Ureter (tissue), 1 donor: Measurements from ENCODE around the gene MCM7. TPM values are rescaled to one million over a fixed set of nuclear protein-coding genes. Genes with fewer than 3 reads are reported as not detected.

Source experiments
- DNase-seq: peaks from one replicate; pipeline ENCODE4 v3.0.0-alpha.2; 2020; ENCODE audit warnings: low spot score
- total RNA-seq: library from RNA; stranded (reverse); gene quantifications from one replicate; pipeline ENCODE4 v1.2.4, GENCODE V29; 2023
- donor health status: DM: yes; HTN: yes; CAD: no.

The MCM7 gene
- total RNA-seq, 1 donor from 2014 or later = 52.4 TPM

DNA sequence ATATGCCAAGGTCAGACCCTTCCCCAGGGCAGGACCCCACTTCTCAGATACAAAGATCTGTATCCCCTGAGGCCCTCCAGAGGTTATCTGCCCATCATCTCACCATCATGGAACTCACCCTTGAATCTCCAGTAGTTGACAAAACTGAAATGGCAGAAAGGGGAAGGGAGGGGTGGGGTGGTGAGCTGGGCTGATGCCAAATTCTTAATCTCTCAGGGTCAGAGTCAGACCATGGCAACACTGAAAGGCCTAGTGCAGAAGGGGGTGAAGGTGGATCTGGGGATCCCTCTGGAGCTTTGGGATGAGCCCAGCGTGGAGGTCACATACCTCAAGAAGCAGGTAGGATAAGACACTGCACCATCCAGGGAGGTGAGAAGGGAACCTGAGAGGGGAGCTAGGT lies 21.4 kb upstream of the MCM7 start:
- no peak for DNase-seq

DNA sequence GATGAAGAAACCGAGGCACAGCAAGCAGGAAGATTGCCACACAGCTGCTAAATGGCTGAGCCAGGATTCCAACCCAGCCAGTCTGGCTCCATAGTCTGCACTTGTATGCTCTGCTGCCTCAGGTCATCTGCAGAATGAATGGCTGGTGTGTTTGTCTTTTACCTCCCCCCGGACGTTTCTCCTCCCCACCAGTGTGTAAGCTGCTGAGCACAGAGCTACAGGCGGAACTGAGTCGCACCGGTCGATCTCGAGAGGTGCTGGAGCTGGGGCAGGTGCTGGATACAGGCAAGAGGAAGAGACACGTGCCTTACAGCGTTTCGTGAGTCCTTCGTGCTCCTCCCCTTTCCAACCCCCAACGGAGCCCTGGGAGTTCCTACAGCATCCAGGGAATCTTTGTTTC lies 20.9 kb upstream of the MCM7 start:
- DNase-seq = no peak

DNA sequence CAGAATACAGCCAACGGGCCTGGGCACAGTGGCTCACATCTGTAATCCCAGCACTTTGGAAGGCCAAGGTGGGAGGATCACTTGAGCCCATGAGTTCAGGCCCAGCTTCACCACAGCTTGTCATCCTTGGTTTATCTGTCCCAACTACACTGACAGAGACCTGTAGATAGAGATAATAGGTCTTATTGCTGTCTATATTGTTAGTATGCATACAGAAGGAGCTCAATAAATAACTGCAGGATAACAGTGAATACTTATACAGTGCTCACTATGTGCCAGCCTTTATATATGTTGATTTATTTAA lies 19.5 kb upstream of the MCM7 start:
- DNase-seq = no peak

DNA sequence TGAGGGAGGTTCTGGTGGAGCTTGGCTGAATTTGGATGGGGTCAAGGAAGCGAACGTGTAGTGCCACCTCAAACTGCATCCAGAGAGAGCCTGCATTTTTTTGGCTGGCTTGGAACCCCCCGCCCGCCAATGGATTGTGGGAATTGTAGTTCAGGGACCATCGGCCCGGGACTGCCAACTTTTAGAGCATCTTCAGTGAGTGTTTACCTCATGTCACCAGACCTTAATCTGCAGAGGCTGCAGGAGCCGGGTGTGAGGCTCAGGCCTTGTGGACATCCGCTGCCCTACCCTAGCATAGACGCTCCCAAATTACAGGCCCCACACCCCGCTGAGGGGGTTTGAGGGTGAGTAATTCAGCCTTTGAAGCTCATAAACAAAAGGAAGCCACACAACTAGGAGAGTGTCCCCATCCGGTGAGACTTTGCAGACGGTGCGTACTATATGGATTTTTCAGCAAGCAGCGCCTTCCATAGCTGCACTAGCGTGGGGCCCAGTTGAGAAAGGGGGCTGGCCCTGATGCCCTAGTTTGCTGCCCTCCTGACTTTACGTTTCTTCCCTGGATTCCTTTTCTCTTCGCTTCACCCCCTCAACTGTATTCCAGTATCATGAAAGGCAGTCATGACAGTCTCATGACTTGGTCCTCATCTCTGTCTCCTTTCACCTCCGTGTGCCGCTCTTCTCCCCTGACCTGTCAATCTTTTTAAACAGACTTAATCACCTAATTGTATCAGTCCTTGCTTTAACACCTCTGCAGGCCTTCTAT lies 19.0 kb upstream of the MCM7 start:
- DNase-seq = peak; percentile 71

GRCh38 chr7:100119072-100119969 lies 18.1 kb upstream of the MCM7 start, which contains the start of the genes CNPY4 and TAF6:
Gene CNPY4 (plus strand): TSS chr7:100119634. CDS start chr7:100119745, 111 bp downstream.
Gene TAF6 (minus strand): TSS chr7:100119358. CDS start chr7:100114209, 5,149 bp downstream.
- peak; percentile 96 for DNase-seq

GRCh38 chr7:100118388-100119071 lies 17.3 kb upstream of the MCM7 start:
- DNase-seq = no peak

GRCh38 chr7:100115026-100115425 lies 13.8 kb upstream of the MCM7 start:
- no peak for DNase-seq

DNA sequence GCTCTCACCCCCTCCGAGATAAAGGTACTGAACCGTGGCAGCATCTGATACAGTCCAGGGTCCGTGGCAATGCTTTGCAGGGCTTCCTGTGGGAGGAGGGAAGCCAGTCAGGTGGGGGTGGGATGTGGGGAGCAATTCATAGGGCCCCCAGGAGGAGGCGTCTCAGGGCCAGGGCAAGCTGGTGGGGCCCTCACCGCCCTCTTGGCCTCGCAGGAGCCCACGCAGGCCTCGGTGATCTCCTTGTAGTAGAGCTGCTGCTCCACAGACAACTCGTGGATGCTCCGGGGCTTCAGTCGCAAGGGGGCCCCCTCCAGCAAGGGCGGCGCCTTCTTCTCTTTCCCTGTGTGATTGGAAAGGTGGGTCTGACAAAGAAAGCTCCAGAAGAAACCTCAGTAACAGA lies 10.7 kb upstream of the MCM7 start:
- DNase-seq = no peak

DNA sequence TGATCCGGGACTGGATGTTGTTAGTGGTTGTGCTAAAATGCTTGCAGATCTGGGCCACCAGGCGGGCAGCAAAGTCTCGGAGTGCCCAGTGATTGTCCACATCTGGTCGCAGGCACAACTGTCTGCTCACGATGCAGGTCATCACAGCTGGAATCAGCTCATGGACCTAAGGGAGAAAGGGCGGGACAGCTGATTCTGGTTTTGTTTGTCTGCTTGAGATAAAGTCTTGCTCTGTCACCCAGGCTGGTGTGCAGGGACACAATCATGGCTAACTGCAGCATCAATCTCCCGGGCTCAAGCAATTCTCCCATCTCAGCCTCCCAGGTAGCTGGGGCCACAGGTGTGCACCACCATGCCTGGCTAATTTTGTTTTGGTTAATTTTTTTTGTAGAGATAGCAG lies 10.0 kb upstream of the MCM7 start:
- no peak for DNase-seq

- no peak for DNase-seq
Observed at GRCh38 chr7:100109521-100110163, 8.4 kb upstream of the MCM7 start.

- no peak for DNase-seq
Observed at GRCh38 chr7:100107890-100108289, 6.7 kb upstream of the MCM7 start.

GRCh38 chr7:100107125-100107737 lies 6.0 kb upstream of the MCM7 start:
- no peak for DNase-seq

GRCh38 chr7:100106633-100107032 lies 5.4 kb upstream of the MCM7 start:
- DNase-seq = no peak

DNA sequence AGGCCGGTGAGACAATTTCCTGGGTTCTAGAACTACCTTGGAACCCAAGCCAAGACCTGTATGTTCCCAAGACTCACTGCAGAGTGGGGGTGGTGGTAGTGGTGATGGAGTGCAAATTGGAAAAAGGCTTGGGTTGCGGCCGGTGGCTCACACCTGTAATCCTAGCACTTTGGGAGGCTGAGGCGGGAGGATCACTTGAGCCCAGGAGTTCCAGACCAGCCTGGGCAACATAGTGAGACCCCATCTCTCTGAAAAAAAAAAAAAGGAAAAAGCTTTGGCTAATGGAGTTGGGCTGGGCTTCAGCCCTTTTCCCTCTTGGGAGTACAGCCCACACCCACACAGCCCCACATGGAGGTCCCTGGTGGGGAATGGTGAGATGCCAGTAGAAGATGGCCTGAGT lies 4.3 kb upstream of the MCM7 start:
- no peak for DNase-seq

DNA sequence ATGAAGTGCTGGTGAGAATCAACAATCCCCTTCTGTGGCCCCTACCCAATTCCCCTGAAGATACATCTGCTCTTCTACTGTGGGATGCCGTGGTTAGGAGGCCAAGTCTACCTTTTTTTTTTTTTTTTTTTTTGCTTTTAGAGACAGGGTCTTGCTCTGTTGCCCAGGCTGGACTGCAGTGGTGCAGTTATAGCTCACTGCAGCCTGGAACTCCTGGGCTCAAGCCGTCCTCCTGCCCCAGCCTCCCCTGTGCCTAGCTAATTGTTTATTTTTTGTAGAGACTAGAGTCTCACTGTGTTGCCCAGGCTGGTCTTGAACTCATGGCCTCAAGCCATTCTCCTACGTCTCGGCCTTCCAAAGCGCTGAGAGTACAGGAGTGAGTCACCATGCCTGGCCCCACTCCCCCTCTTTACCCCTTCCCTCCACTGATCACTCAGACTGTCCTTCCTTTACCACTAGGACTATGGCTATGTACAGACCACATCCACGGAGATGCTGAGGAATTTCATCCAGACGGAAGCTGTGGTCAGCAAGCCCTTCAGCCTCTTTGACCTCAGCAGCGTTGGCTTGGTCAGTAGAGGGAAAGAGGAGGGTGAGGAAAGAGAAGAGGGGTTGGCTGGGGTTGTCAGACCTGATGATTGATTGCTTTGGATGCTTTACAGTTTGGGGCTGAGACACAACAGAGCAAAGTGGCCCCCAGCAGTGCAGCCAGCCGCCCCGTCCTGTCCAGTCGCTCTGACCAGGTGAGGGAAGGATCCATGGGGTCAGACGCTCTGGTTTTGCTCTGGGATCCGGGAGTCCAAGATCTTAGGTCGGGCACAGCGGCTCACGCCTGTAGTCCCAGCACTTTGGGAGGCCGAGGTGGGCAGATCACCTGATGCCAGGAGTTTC lies 2.0 kb upstream of the MCM7 start:
- no peak for DNase-seq

DNA sequence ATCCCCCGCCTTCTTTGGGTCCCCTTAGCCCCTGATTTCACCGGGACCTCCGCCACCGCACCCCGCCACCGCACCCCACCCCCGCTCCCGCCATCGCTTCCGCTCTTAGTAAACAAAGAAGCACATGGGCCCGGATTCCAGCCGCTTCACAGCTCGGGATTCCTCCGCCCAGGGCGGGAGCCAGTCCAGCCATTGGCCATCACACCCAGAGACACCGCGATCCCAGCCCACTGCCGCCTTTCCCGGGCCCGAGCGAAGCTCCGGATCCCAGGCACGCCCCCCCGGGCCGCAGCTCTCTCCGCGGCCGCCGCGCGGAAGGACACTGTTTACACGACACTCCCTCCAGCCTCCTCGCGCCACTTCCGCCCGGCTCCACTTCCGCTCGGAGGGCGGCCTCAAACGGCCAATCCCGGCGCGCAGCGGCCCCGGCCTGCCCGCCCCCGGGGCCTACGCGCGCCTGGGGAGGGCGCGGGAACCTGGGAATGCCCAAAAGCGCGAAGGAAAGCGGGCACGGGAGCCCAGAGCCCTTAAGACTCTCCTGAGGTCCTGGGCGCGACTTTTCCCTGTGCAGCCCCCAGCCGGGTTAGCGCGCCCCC lies 679 bp downstream of the MCM7 start:
- DNase-seq = peak; percentile 96

- DNase-seq = no peak
Observed at GRCh38 chr7:100099452-100099851, 1.7 kb downstream of the MCM7 start.

DNA sequence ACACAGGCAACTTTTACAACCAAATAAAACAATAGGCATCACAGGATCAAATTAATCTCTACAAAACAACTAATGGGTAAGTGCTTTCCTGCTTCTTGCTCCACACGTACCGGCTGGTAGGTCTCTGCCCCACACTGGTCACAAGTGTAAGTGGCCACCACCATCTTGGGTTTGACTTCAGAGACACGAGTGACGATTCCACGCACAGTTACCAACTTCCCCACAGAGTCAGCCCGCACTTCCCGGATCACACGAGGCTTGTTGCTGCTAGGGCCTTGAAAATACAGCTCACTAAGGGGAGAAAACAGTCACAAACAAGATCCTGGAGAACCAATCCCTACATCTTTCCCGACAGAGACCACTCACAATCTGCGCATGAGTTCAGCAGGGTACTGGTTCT lies 2.3 kb downstream of the MCM7 start:
- no peak for DNase-seq

DNA sequence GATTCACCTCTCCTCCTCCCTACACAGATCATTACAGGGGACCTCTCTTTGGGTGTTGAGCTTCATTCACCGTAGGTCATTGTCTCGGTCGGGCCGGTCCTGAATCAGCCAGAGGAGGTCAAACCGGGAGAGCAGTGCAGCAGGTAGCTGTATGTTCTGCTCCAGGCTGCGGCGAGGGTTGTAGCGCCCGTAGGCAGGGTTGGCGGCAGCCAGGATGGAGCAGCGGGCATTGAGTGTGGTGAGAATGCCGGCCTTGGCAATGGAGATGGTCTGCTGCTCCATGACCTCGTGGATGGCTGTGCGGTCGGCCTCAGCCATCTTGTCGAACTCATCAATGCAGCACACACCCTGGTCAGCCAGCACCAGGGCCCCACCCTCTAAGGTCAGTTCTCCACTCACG lies 5.5 kb downstream of the MCM7 start:
- DNase-seq = no peak

DNA sequence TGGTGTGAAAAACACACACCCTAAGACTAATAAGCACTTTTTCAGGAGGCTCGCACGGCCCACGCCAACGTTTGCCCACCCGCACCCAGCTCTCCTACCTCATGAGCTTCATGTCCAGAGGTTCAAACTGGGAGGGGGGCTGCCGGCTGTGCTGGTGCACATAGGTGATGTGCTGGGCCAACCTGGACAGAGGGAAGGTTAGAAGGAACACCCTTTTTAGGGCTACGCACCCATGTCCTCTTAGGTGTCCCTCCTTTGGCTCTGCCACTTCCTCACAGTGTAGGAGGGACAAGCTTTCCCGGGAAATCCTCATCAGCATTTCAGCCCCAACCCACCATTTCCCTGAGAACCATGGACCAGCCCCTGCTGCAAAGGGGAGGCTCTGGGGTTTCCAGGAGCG lies 5.9 kb downstream of the MCM7 start:
- no peak for DNase-seq
